ENCODE results near the gene SLC30A4.
"Not testable (repeated sequence)": the region's sequence is repeated elsewhere in the genome, so short reads cannot be mapped to it uniquely, and the experiment has no call there.

SLC30A4 gene

GRCh38 chr15:45539680-45540079 lies 17.1 kb upstream of the SLC30A4 start:
- H3K36me3 Mint-ChIP-seq (ENCODE audit: low read depth), result no peaks in the 10 kb centered on the region
- H3K9me3 Mint-ChIP-seq, result no peaks in the 10 kb centered on the region
- no peak overlapping the region for H3K4me3 Mint-ChIP-seq
- peaks cover 9% of the 10 kb centered on the region for H3K27me3 Mint-ChIP-seq (ENCODE audit: low read depth, poor library complexity)
- TF ChIP-seq CTCF (IDR thresholded peaks at IDR 0.05), result no peak
- no peak for DNase-seq
- no peaks in the 10 kb centered on the region for H3K4me1 Mint-ChIP-seq
- H3K27ac Mint-ChIP-seq, result no peak overlapping the region

- peaks cover 9% of the 10 kb centered on the region for H3K27me3 Mint-ChIP-seq (ENCODE audit: low read depth, poor library complexity)
- TF ChIP-seq CTCF (IDR thresholded peaks at IDR 0.05), result no peak
- no peaks in the 10 kb centered on the region for H3K4me1 Mint-ChIP-seq
- no peak overlapping the region for H3K27ac Mint-ChIP-seq
- no peak overlapping the region for H3K4me3 Mint-ChIP-seq
- H3K36me3 Mint-ChIP-seq (ENCODE audit: low read depth), result no peaks in the 10 kb centered on the region
- DNase-seq, result no peak
- no peaks in the 10 kb centered on the region for H3K9me3 Mint-ChIP-seq
These were observed 14.4 kb upstream of the SLC30A4 start for GRCh38 chr15:45536934-45537333.

GRCh38 chr15:45535486-45536042 lies 13.0 kb upstream of the SLC30A4 start:
- no peaks in the 10 kb centered on the region for H3K36me3 Mint-ChIP-seq (ENCODE audit: low read depth)
- no peak overlapping the region for H3K27ac Mint-ChIP-seq
- no peaks in the 10 kb centered on the region for H3K4me1 Mint-ChIP-seq
- no peaks in the 10 kb centered on the region for H3K9me3 Mint-ChIP-seq
- H3K4me3 Mint-ChIP-seq, result no peak overlapping the region
- no peak for DNase-seq
- peaks cover 4% of the 10 kb centered on the region for H3K27me3 Mint-ChIP-seq (ENCODE audit: low read depth, poor library complexity)
- TF ChIP-seq CTCF (IDR thresholded peaks at IDR 0.05), result no peak

DNA sequence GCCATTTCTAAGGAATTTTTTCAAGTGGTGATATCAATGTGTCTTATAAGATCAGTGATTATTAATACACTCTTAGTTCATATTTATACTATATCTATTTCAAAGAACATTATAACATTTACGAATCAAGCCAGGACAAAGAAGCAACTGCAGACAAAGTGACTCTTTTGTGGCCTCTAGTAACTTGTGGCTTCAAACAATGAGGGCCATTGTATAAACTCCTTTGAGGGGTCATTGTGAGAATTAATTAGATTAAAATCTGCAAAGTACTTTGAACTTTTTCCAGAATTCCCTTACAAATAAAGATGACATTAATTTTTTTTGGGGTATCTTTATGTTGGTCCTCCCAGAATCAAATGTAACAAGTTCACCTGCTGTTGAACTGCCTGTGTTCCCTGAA lies 12.3 kb upstream of the SLC30A4 start:
- peaks cover 4% of the 10 kb centered on the region for H3K27me3 Mint-ChIP-seq (ENCODE audit: low read depth, poor library complexity)
- H3K4me3 Mint-ChIP-seq, result no peak overlapping the region
- no peak overlapping the region for H3K27ac Mint-ChIP-seq
- H3K36me3 Mint-ChIP-seq (ENCODE audit: low read depth), result no peaks in the 10 kb centered on the region
- no peaks in the 10 kb centered on the region for H3K9me3 Mint-ChIP-seq
- DNase-seq, result no peak
- TF ChIP-seq CTCF (IDR thresholded peaks at IDR 0.05), result no peak
- H3K4me1 Mint-ChIP-seq, result no peaks in the 10 kb centered on the region

GRCh38 chr15:45532892-45533291 lies 10.3 kb upstream of the SLC30A4 start:
- peaks cover 15% of the 10 kb centered on the region for H3K27me3 Mint-ChIP-seq (ENCODE audit: low read depth, poor library complexity)
- not testable (repeated sequence) for H3K4me1 Mint-ChIP-seq; DNase-seq; H3K9me3 Mint-ChIP-seq; H3K27ac Mint-ChIP-seq; H3K36me3 Mint-ChIP-seq (ENCODE audit: low read depth); H3K4me3 Mint-ChIP-seq

DNA sequence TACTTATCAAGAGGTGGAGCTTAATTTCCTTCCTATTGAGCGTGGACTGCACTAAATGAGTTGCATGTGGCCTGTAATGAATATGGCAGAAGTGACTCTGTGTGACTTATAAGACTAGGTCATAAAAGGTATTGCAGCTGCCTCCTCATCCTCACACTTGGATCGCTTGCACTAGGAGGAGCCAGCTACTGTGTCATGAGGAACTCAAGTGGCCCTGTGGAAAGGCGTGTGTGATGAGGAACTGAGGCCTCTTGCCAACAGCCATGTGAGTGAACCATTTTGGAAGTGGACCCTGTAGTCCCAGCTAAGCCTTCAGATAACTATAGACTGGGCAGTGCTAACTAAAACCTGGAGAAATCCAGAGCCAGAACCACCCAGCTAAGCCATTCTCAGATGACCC lies 7.1 kb upstream of the SLC30A4 start:
- no peak for TF ChIP-seq CTCF (IDR thresholded peaks at IDR 0.05)
- H3K4me3 Mint-ChIP-seq, result no peak overlapping the region
- no peaks in the 10 kb centered on the region for H3K9me3 Mint-ChIP-seq
- no peak overlapping the region for H3K27ac Mint-ChIP-seq
- no peaks in the 10 kb centered on the region for H3K36me3 Mint-ChIP-seq (ENCODE audit: low read depth)
- H3K27me3 Mint-ChIP-seq (ENCODE audit: low read depth, poor library complexity), result peaks cover 37% of the 10 kb centered on the region
- no peaks in the 10 kb centered on the region for H3K4me1 Mint-ChIP-seq
- DNase-seq, result no peak

Measured in nephron progenitor cell (in vitro differentiated cells).